GM19023 (cell line): Measurements from ENCODE around the gene FNDC3B.
"Not testable (repeated sequence)": the region's sequence is repeated elsewhere in the genome, so short reads cannot be mapped to it uniquely, and the experiment has no call there.

Source experiments
- ATAC-seq: cut with Tn5 transposase; IDR thresholded peaks from one replicate; pipeline ENCODE4 v1.9.1; 2021; ENCODE audit warnings: mild to moderate bottlenecking, moderate library complexity; ENCODE audit not compliant: unreplicated experiment

FNDC3B gene

DNA sequence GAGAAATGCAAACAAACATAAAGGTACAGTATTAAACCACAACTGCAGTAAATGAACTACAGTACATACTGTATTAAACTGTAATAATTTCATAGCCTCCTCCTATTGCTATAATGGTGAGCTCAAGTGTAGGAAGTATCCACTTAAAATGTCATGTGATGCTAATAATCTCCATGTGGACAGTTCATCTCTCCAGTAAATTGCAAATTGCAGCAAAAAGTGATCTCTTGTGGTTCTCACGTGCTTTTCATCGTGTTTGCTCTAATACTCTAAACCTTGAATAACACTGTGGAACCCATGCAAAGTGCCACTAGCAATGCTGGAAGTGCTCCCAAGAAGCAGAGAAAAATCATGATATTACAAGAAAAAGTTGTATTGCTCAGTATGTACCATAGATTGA lies 9.2 kb upstream of the FNDC3B start:
- no peak for ATAC-seq

DNA sequence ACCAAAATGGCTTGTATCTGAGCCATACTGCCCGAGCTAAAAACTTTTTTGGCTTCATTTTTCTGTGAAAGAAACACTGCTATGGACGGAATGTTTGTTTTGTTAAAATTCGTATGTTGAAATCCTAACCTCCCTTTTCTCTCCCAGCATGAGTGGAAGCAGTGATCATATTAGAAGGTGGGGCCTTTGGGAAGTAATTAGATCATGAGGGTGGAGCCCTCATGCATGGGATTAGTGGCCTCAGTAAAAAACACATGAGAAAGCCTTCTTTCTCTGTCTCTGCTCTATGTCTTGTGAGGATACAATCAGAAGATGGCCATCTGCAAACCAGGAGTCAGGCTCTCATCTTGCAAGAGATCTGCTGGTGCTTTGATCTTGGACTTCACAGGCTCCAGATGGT lies 7.4 kb upstream of the FNDC3B start:
- no peak for ATAC-seq

DNA sequence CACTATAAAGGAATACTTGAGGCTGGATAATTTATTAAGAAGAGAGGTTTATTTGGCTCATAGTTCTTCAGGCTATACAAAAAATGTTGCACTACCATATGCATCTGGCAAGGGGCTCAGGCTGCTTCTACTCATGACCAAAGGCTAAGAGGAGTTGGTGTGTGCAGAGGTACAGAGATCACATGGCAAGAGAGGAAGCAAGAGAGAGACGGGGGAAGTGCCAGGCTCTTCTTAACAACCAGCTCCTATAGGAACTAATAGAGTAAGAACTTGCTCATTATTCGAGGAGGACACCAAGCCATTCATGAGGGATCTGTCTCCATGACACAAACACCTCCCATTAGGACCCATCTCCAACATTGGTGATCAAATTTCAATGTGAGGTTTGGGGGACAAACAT lies 6.0 kb upstream of the FNDC3B start:
- no peak for ATAC-seq

DNA sequence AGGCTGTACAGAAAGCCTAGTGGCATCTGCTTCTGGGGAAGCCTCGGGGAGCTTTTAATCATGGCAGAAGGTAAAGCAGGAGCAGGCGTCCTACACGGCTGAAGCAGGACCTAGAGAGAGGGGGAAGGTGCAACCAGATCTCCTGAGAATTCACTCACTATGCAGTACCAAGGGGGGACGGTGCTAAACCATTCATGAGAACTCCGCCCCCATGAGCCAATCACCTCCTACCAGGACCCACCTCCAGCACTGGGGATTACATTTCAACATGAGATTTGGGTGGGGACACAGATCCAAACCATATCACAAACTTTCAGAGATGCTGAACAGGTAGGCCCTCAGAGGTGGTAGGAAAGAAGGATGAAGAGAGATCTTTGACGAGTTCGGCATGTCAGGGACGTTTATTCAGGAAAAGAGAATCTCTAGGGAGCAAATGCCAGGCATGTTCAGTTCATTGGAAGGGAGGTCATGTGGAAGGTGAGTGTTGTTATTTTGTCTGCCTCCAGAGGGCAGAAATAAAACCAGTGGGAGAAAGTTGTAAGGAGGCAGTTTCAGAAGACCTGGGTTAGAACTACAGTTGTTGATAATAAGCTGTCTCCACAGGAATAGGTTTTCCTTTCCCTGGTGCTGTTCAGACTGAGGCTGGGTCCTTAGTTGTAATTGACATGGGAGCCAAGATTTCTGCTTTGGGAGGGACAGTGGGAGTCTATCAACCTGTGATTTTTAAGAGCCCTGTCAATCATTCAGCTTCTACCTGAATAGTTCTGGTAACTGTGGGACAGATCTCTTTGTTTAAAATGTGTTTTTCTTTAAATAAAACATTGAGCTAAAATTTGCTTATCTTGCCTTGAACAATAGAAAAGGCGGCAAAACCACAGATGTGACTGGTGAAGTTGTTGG lies 4.3 kb upstream of the FNDC3B start:
- ATAC-seq, result no peak

DNA sequence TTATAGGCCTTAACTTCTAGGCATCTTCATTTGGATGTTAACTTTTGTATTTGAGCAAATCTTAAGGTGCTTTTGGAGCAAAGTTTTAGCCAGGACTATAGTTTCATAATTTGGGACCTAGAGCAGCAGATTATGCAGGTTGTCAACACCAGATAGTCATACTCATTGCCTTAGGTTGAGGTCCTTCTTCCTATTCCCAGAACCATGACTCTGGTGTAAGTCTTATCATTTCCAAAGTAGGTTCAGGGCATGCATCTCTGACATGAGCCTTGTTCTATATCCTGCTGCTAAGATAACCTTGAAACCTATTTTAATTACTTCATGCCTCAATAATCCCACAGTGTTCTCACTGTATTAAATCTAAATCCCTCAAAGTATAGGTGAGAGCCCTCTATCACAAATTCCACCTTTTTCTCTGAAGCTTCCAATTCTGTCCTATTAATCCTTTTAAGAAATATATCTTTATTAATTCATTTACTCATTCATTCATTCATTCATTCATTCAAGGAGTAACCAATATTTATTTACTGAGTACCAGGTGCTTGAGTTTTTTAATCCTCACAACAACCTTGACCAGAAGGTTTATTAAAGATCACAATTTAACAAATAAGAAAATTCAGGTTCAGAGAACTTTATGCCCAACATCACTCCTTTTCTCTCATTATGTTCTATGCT lies 2.7 kb upstream of the FNDC3B start:
- ATAC-seq, result no peak

DNA sequence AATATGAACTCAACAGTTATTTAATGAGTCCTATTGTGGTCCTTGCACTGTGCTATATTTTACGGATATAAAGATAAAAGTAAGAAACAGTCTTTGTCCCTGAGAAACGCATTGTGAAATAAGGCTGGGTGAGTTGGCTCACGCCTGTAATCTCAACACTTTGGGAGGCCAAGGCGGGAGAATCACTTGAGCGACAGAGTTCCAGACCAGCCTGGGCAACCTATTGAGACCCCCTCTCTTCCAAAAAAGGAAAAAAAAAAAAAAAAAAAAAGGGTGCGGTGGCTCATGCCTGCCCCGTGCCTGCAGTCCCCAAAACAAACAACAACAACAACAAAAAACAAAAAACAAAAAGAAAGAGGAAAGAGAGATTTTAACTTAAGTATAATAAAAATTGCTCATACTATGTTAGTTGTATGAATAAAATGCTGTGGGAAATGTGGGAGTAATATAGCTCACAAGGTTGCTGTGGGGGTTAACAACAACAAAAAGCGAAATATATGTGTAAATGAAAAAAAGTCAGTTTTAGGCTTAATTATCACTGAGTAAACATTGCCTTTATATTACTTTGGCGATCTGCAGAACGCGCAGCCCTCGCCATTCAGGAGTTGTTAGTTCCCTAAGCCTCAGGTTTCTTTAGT lies 461 bp upstream of the FNDC3B start:
- no peak for ATAC-seq

DNA sequence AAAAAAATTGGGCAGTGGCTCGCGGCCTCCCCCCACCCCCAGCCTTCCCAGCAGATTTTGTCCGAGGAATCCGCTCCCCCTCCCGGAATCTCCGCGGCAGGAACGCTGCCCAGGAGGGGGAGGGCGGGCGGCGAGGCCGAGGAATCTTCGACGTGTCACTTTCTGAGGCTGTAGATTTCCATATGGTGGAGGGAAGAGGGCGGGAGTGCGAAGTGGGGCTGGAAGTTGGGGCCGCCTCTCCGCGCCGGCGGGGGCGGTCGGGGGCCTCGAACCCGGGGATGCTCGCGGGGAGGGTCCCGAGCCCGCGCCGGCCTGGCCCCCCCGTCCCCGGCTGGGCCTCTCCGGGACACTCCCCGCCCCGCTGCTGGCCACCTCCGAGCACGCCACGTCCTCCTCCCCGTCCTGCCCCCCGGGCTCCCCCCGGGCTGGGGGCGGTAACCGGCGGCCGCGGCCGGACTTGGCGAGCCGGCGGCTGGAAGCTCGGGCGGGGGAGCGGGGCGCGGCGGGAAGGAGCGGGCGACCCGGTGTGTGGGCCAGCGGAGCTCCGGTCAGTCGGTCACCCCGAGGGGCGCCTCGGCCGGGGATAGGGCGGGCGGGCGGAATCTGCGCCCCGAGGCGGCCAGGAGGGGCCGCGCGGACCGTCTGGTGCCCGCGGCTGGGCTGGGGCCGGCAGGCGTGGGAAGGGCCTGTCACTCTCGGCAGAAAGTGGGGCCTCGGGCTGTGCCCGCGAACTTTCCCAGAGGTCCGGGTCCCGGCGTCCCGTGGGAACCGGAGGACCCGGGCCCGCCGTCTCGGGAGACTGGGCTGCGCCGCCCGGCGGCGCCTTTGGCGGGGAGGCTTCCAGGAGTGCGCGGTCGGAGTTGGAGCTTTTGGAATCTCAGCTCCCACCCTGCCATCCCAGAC lies 951 bp downstream of the FNDC3B start:
- peak; percentile 27 for ATAC-seq

DNA sequence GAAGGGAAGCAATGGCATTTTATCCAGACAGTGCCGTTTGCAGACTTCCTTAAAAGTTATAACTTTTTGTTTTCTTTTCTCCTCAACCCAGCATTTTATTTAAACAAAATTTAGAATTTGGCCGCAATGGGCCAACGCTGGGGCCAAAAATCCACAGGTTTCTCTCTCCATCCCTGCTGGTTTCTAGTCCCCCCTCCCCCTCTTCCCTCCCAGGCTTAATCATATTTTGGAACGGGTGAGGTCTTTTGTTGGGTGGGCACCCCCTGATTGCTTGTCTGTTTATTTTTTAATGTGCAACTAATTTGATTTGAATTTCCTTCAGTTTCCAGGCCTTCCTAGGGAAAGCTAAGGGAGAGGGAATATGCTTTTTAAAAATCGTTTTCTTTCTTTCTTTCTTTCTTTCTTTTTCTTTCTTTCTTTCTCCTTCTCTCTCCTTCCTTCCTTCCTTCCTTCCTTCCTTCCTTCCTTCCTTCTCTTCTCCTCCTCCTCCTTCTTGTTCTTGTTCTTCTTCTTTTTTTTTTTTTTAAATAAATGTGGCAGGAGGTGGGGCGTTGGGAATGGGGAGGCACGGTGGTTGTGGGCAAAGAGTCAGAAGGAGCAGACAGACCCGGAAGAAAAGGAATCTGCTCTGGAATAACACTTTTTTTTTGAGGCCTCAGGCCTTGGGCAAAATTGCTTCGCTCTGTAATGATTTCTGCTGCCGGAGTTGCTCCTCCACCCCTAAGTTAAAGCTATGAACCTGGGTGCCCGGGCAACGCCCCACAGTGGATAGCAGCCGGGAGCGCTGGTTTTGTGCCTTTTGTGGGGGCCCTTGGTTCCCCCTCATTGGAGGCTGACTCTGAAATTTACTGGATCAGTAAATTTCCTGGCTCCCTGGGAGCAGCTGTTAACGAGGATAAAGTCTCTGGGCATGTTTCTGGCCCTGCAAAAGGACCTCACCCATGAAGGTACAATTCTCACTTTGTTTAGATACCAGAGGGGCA lies 1.9 kb downstream of the FNDC3B start:
- no peak for ATAC-seq

DNA sequence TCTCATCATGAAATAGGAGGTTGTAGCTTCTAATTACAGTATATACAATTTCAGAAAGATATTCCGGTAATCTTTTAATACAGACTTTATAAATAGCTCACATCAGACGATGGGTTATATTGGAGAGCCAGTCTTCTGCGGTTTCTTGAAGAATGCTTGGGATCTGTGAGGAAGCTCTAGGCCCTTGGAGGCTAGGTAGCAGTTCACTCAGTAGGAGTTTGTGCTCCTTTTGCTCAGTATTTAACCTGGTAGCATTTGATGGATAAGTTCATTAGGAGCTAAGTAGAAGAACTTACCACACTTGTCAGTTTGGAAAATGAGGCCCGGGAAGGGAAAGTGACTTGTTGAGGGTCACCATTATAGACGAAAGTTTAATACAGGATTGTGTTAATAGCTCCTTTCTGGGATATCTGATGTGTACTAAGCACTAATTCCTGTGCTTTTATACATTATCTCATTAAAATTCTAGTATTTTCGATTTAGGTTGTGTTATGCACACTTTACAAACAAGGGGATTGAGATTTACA lies 2.8 kb downstream of the FNDC3B start:
- ATAC-seq, result no peak

DNA sequence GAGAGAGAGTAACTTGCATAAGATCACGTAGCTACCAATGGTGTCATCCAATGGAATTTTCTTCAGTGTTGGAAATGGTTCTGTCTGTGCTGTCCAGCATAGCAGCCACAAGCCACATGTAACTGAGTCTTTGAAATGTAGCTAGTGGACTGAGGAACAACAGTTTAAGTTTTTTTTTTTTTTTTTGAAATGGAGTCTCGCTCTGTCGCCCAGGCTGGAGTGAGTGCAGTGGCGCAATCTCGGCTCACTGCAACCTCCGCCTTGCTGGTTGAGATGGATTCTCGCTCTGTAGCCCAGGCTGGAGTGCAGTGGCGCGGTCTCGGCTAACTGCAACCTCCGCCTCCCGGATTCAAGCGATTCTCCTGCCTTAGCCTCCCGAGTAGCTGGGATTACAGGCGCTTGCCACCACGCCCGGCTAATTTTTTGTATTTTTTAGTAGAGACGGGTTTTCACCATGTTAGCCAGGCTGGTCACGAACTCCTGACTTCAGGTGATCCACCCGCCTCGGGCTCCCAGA lies 3.3 kb downstream of the FNDC3B start:
- not testable (repeated sequence) for ATAC-seq

DNA sequence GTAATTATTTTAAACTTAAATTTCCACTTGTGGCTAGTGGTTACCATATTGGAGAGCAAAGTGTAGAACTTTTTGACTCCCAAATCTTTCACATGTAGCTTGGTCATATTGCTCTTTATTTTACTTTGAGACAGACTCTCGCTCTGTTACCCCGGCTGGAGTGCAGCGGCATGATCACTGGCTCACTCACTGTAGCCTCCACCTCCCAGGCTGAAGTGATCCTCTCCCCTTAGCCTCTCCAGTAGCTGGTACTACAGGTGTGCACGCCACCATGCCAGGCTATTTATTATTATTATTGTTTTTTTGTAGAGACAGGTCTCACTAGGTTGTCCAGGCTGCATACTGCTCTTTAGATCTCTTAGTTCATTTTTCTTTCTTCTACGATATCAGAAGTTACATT lies 3.9 kb downstream of the FNDC3B start:
- no peak for ATAC-seq

DNA sequence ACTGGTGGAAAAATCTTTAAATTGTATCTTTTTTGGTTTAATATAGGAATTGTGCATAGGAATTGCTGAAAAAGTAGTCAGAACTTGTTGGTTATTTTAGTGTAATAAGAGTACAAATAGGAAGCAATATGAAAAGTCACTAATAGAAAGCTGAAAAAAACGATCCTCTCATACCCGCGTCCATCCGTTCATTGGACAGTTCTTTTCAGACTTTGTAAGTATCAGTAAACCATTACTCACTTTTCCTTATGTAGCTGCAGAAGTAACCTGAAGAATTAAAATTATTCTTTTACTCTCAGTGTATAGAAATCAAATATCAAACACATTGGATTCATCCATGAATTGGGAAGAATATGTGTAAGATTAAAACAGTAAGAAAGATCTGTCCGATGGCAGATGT lies 4.4 kb downstream of the FNDC3B start:
- ATAC-seq, result no peak

DNA sequence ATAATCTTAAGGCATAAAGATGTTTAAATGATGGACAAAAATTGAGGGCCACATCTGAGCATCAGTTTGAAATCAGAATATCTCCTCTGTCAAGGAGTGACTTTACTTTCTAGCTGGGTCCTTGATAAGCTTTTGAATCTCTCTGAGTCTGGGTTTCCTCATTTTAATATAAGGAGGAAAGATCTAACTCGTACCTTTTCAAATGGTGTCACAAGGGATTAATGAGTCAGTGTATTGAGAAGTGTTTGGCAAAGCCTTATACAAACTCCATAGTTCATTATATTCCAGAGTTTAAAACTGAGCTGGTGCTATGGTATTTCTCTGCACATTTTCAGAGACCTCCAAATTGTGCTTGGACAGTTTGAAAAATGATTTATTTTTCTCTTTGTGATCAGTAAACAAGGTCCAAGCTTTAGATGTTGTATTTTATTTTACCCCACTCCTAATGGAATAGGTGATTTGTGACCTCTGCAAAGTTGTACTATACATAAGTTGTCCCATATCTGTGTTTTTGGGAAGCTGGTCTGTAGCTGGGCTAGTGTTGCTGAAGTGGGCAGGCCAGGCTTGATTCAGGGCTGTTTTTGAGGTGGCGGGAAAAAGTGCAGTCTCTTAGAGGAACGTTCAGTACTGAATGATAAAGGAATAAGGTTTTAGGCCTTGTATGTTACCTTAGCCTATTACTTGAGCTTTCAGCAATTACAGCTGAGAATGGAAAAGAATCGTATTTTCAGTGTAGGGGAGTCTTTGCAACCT lies 5.6 kb downstream of the FNDC3B start:
- ATAC-seq, result no peak

DNA sequence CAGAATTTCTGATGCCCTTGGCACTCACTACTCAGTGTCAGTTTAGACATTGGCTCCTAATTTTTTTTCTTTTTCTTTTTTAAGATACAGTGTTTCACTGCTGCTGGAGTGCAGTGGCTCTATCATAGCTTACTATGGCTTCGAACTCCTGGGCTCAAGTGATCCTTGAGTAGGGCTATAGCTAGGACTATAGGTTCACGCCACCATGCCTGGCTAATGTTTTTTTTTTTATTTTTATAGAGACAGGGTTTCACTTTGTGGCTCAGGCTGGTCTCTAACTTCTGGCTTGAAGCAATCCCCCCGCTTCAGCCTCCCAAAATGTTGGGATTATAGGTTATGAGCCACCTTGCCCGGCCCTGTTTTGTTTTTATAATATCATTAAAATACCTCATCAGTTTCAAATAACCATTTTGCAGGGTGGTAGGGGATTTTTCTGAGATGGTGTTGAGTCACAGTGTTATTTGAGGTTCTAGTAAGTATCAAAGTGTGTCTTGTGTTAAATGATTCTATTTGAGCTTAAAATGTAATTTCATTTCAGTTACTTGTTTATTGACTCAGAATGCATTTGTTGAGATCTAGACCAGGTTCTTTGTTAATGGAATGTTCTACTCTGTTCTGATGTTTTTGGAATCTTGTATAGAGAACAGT lies 7.0 kb downstream of the FNDC3B start:
- no peak for ATAC-seq

DNA sequence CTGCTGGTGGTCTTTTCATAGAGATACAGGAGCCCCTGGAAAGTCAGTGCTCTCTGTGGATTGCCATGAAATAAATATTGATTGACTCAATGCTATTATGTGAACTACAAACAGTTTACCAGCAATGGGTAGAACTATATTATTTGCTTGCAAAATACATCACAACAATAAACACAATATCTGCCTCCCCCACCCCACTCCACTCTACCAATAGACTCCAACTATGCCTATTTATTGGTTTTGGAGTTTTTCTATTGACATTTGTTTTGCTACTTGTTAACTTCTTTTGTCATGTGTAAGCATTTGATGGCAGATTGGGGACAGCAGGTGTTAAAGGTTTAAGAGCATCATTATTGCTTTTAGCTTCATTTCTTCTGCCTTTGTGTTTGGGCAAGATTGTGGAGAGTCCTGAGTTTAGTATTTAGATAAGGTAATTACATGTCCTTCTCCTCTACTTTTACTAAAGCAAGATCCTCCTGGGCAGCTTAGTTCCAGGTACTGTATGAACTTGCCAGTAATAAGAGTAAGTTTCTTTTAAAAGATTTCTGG lies 8.3 kb downstream of the FNDC3B start:
- no peak for ATAC-seq

DNA sequence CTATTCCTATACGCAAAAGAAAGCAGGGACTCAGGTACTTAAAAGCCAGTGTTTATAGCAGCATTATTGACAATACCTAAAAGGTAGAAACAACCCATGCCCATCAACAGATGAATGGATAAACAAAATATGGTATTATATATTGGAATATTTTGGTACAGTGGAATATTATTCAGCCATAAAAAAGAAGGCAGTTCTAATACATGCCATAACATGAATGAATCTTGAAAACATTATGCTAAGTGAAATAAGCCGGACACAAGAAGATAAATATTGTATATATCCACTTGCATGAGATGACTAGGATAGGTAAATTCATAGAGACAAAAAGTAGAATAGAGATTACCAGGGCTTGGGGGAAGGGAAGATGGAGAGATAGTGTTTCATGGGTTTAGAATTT lies 9.2 kb downstream of the FNDC3B start:
- no peak for ATAC-seq

DNA sequence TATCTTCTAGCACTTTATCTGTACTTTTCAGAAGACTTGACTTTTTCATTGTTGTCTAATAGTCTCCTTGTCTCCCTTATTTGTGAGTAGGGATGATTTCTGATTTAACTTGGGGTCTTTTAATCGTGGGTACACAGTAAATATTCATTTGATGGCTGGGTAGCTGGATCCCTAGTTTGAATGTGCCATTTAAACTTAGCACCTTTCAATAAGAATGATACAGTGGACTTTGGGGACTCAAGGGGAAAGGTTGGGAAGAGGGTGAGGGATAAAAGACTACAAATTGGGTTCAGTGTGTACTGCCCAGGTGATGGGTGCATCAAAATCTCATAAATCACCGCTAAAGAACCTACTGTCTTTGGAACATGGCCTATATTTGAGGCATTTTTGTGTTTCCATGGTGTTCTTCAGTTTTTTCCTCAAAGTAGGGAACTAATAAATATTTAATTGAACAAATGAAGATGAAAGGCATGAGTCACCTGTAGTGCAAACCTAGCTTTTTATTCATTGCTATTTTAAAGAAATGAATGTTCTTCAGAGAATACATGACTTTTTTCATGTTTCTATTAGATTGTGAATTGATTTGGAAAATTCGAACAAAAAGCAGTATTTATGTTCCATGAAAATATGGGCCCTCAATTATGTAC lies 12.1 kb downstream of the FNDC3B start:
- no peak for ATAC-seq
